ENCODE results near the gene NHS.
A peak's percentile ranks its signal among the peaks of the same experiment; 100 is the strongest.

NHS gene

GRCh38 chrX:17377795-17378194, 2.8 kb downstream of the NHS start:
- peaks cover 63% of the 10 kb centered on the region for H3K27me3 Mint-ChIP-seq
- no peaks in the 10 kb centered on the region for H3K36me3 Mint-ChIP-seq
- DNase-seq = peak; percentile 21
- H3K27ac Mint-ChIP-seq = no peak overlapping the region
- H3K4me3 Mint-ChIP-seq = no peak overlapping the region
- H3K9me3 Mint-ChIP-seq = peaks cover 5% of the 10 kb centered on the region
- CTCF ChIA-PET = no interaction called here
- peaks cover 7% of the 10 kb centered on the region for H3K4me1 Mint-ChIP-seq

- peaks cover 7% of the 10 kb centered on the region for H3K9me3 Mint-ChIP-seq
- H3K4me1 Mint-ChIP-seq = peaks cover 7% of the 10 kb centered on the region
- H3K27me3 Mint-ChIP-seq = peaks cover 45% of the 10 kb centered on the region
Observed at GRCh38 chrX:17380221-17380620, 5.2 kb downstream of the NHS start.

GRCh38 chrX:17390419-17390850, 15.4 kb downstream of the NHS start:
- CTCF ChIA-PET = no interaction called here
- Mint-ChIP-seq H3K9me3 (no peaks in the 10 kb centered on the region), H3K27ac (no peak overlapping the region), H3K27me3 (no peaks in the 10 kb centered on the region), H3K4me1 (no peaks in the 10 kb centered on the region), H3K36me3 (no peaks in the 10 kb centered on the region), H3K4me3 (no peak overlapping the region)
- no peak for DNase-seq

More at GRCh38 chrX:17380221-17380620, 5.2 kb downstream of the NHS start:
- Mint-ChIP-seq H3K4me3 (no peak overlapping the region), H3K36me3 (no peaks in the 10 kb centered on the region), H3K27ac (no peak overlapping the region)
- no peak for DNase-seq
- CTCF ChIA-PET = no interaction called here

GRCh38 chrX:17395154-17395553, 20.2 kb downstream of the NHS start:
- H3K9me3 Mint-ChIP-seq = no peaks in the 10 kb centered on the region
- no peak overlapping the region for H3K27ac Mint-ChIP-seq
- no peaks in the 10 kb centered on the region for H3K4me1 Mint-ChIP-seq
- CTCF ChIA-PET = no interaction called here
- H3K36me3 Mint-ChIP-seq = no peaks in the 10 kb centered on the region
- DNase-seq = no peak
- H3K4me3 Mint-ChIP-seq = no peak overlapping the region
- H3K27me3 Mint-ChIP-seq = no peaks in the 10 kb centered on the region

GRCh38 chrX:17397074-17397473, 22.1 kb downstream of the NHS start:
- no peak overlapping the region for H3K27ac Mint-ChIP-seq
- H3K36me3 Mint-ChIP-seq = no peaks in the 10 kb centered on the region
- H3K9me3 Mint-ChIP-seq = no peaks in the 10 kb centered on the region
- CTCF ChIA-PET = no interaction called here
- H3K4me1 Mint-ChIP-seq = no peaks in the 10 kb centered on the region
- H3K27me3 Mint-ChIP-seq = no peaks in the 10 kb centered on the region
- H3K4me3 Mint-ChIP-seq = no peak overlapping the region
- no peak for DNase-seq

GRCh38 chrX:17403189-17403691, 28.2 kb downstream of the NHS start:
- no peaks in the 10 kb centered on the region for H3K9me3 Mint-ChIP-seq
- no peaks in the 10 kb centered on the region for H3K4me1 Mint-ChIP-seq
- H3K36me3 Mint-ChIP-seq = no peaks in the 10 kb centered on the region
- DNase-seq = no peak
- H3K4me3 Mint-ChIP-seq = no peak overlapping the region
- no peak overlapping the region for H3K27ac Mint-ChIP-seq
- H3K27me3 Mint-ChIP-seq = no peaks in the 10 kb centered on the region
- CTCF ChIA-PET = no interaction called here

GRCh38 chrX:17403972-17404371, 29.0 kb downstream of the NHS start:
- CTCF ChIA-PET = no interaction called here

GRCh38 chrX:17405225-17405969, 30.4 kb downstream of the NHS start:
- CTCF ChIA-PET = no interaction called here
- Mint-ChIP-seq H3K4me1 (no peaks in the 10 kb centered on the region), H3K9me3 (no peaks in the 10 kb centered on the region), H3K4me3 (no peak overlapping the region), H3K27ac (no peak overlapping the region), H3K27me3 (no peaks in the 10 kb centered on the region), H3K36me3 (no peaks in the 10 kb centered on the region)
- DNase-seq = no peak

More at GRCh38 chrX:17403972-17404371, 29.0 kb downstream of the NHS start:
- Mint-ChIP-seq H3K4me1 (no peaks in the 10 kb centered on the region), H3K27ac (no peak overlapping the region), H3K9me3 (no peaks in the 10 kb centered on the region), H3K4me3 (no peak overlapping the region), H3K27me3 (no peaks in the 10 kb centered on the region), H3K36me3 (no peaks in the 10 kb centered on the region)
- DNase-seq = no peak

- CTCF ChIA-PET = no interaction called here
- no peaks in the 10 kb centered on the region for H3K27me3 Mint-ChIP-seq
- no peak overlapping the region for H3K27ac Mint-ChIP-seq
- H3K4me3 Mint-ChIP-seq = no peak overlapping the region
- DNase-seq = no peak
- H3K36me3 Mint-ChIP-seq = no peaks in the 10 kb centered on the region
- no peaks in the 10 kb centered on the region for H3K9me3 Mint-ChIP-seq
- no peaks in the 10 kb centered on the region for H3K4me1 Mint-ChIP-seq
Observed at GRCh38 chrX:17409566-17410290, 34.7 kb downstream of the NHS start.

GRCh38 chrX:17410651-17411050, 35.7 kb downstream of the NHS start:
- no peaks in the 10 kb centered on the region for H3K36me3 Mint-ChIP-seq
- no peaks in the 10 kb centered on the region for H3K9me3 Mint-ChIP-seq
- H3K4me1 Mint-ChIP-seq = no peaks in the 10 kb centered on the region
- no peak for DNase-seq
- CTCF ChIA-PET = no interaction called here
- no peak overlapping the region for H3K4me3 Mint-ChIP-seq
- no peak overlapping the region for H3K27ac Mint-ChIP-seq
- H3K27me3 Mint-ChIP-seq = no peaks in the 10 kb centered on the region

GRCh38 chrX:17411205-17411604, 36.2 kb downstream of the NHS start:
- Mint-ChIP-seq H3K27ac (no peak overlapping the region), H3K9me3 (no peaks in the 10 kb centered on the region), H3K27me3 (no peaks in the 10 kb centered on the region), H3K4me3 (no peak overlapping the region), H3K36me3 (no peaks in the 10 kb centered on the region), H3K4me1 (no peaks in the 10 kb centered on the region)
- CTCF ChIA-PET = no interaction called here
- no peak for DNase-seq

- no peaks in the 10 kb centered on the region for H3K27me3 Mint-ChIP-seq
- DNase-seq = no peak
- no peaks in the 10 kb centered on the region for H3K36me3 Mint-ChIP-seq
- no peak overlapping the region for H3K4me3 Mint-ChIP-seq
- no peak overlapping the region for H3K27ac Mint-ChIP-seq
- no peaks in the 10 kb centered on the region for H3K4me1 Mint-ChIP-seq
- CTCF ChIA-PET = no interaction called here
- no peaks in the 10 kb centered on the region for H3K9me3 Mint-ChIP-seq
Observed at GRCh38 chrX:17412692-17413091, 37.7 kb downstream of the NHS start.

- Mint-ChIP-seq H3K27me3 (no peaks in the 10 kb centered on the region), H3K36me3 (no peaks in the 10 kb centered on the region), H3K4me1 (no peaks in the 10 kb centered on the region), H3K27ac (no peak overlapping the region), H3K4me3 (no peak overlapping the region), H3K9me3 (no peaks in the 10 kb centered on the region)
- no peak for DNase-seq
- CTCF ChIA-PET = no interaction called here
Observed at GRCh38 chrX:17413228-17413627, 38.2 kb downstream of the NHS start.

GRCh38 chrX:17414027-17414658, 39.1 kb downstream of the NHS start:
- no peak overlapping the region for H3K4me3 Mint-ChIP-seq
- H3K9me3 Mint-ChIP-seq = no peaks in the 10 kb centered on the region
- no peak for DNase-seq
- no peaks in the 10 kb centered on the region for H3K36me3 Mint-ChIP-seq
- H3K27me3 Mint-ChIP-seq = no peaks in the 10 kb centered on the region
- no peak overlapping the region for H3K27ac Mint-ChIP-seq
- no peaks in the 10 kb centered on the region for H3K4me1 Mint-ChIP-seq
- CTCF ChIA-PET = no interaction called here

- H3K27ac Mint-ChIP-seq = no peak overlapping the region
- CTCF ChIA-PET = no interaction called here
- no peaks in the 10 kb centered on the region for H3K4me1 Mint-ChIP-seq
- H3K9me3 Mint-ChIP-seq = no peaks in the 10 kb centered on the region
- DNase-seq = no peak
- H3K36me3 Mint-ChIP-seq = no peaks in the 10 kb centered on the region
- H3K4me3 Mint-ChIP-seq = no peak overlapping the region
- H3K27me3 Mint-ChIP-seq = no peaks in the 10 kb centered on the region
Observed at GRCh38 chrX:17414839-17415238, 39.8 kb downstream of the NHS start.

All from activated naive CD4-positive, alpha-beta T cell treated with anti-CD3 and anti-CD28 coated beads, Interleukin-2, amount 10 ng/mL, durations not matched to agents 7 days and 5 days (primary cell).